H1 (cell line): Measurements from ENCODE around the gene B4GALT5. TPM values are rescaled to one million over a fixed set of nuclear protein-coding genes. Genes with fewer than 3 reads are reported as not detected.

Experiments used
- BCL11A ChIP-seq, 2 experiments: IDR thresholded peaks; one replicate each; pipeline ENCODE4 v1.6.1; 2011; ENCODE audit warnings: low read depth in 2 of 2, low read length in 2 of 2, mild to moderate bottlenecking in 2 of 2
- CHD2 ChIP-seq: IDR thresholded peaks from 2 replicates; pipeline ENCODE4 v1.6.1; 2012; ENCODE audit warnings: low read length, improper control_type of control experiment
- CHD7 ChIP-seq: fragments of 300-600 bp; sonication (generic); IDR thresholded peaks from 2 replicates; pipeline ENCODE4 v1.7.1; 2012; ENCODE audit warnings: low read length, moderate library complexity, mild to moderate bottlenecking, inconsistent platforms; ENCODE audit not compliant: insufficient replicate concordance
- FOSL1 ChIP-seq: IDR thresholded peaks from 2 replicates; pipeline ENCODE4 v1.6.1; 2011; ENCODE audit warnings: mild to moderate bottlenecking, low read depth, low read length, moderate library complexity; ENCODE audit not compliant: insufficient read depth
- TAF1 ChIP-seq: IDR thresholded peaks from 2 replicates; pipeline ENCODE4 v1.6.1; 2011; ENCODE audit warnings: mild to moderate bottlenecking, low read depth, low read length
- polyA plus RNA-seq, 7 experiments: library from polyadenylated mRNA; depleted of rRNA in 3 of 7; stranded (reverse) in 5 of 7; unstranded in 2 of 7; fragments of >200 nt in 5 of 7; fragments of 200-250 nt in 2 of 7; gene quantifications; 1 replicate in 5 of 7; 2 replicates in 1 of 7; 4 replicates in 1 of 7; pipeline versions ENCODE4 v1.2.1 to v1.2.3, GENCODE V29; 2011 to 2013; ENCODE audit warnings: missing spikeins in 2 of 7, mixed read lengths in 2 of 7
- total RNA-seq: library from RNA; stranded (reverse); fragmentation: NEBNext Ultra II Directional; extraction: Animal tissue kit (Norgen Biotek cat#: 25700); gene quantifications from 2 replicates; pipeline ENCODE4 v1.2.1, GENCODE V29; 2021

Gene B4GALT5
- total and polyA plus RNA-seq, 2 of the 8 experiments (the other 6 are each of a cell fraction or from before 2014, with no cell fraction given) = 46.5 to 75.4 TPM

- TF ChIP-seq CHD7 (no peak), CHD2 (no peak), TAF1 (no peak), BCL11A (IDR thresholded peaks at IDR 0.05; ENCODE audit: low read depth in 2 of 2, low read length in 2 of 2) (no peak), FOSL1 (no peak)
Measured at GRCh38 chr20:49583669-49584417, 129.8 kb downstream of the B4GALT5 start (continued).
